Mesendoderm (in vitro differentiated cells): ENCODE results near the gene DNAJC4. TPM values are rescaled to one million over a fixed set of nuclear protein-coding genes. Genes with fewer than 3 reads are reported as not detected.

Experiments used
- DNase-seq: peaks from one replicate; pipeline ENCODE4 v3.0.0; 2013
- H2AK5ac ChIP-seq: 2 replicates; pipeline ENCODE4 v1.6.1; 2013; ENCODE audit warnings: low read length, inconsistent platforms
- H2BK120ac ChIP-seq: 2 replicates; pipeline ENCODE4 v1.6.1; 2013; ENCODE audit warnings: low read depth, mild to moderate bottlenecking, low read length, moderate library complexity, mixed read lengths
- H2BK15ac ChIP-seq: replicated peaks from 2 replicates; pipeline ENCODE4 v1.6.1; 2013; ENCODE audit warnings: low read depth, mild to moderate bottlenecking, moderate library complexity
- H2BK5ac ChIP-seq: 2 replicates; pipeline ENCODE4 v1.6.1; 2013; ENCODE audit warnings: low read length, inconsistent platforms
- H3K18ac ChIP-seq: 2 replicates; pipeline ENCODE4 v1.6.1; 2013; ENCODE audit warnings: mild to moderate bottlenecking, low read length, mixed read lengths
- H3K23ac ChIP-seq: one replicate; pipeline ENCODE4 v1.6.1; 2013; ENCODE audit warnings: low read length
- H3K27ac ChIP-seq: 2 replicates; pipeline ENCODE4 v1.5.1; 2013; ENCODE audit warnings: low read depth, mild to moderate bottlenecking, inconsistent platforms, low read length, moderate library complexity
- H3K27me3 ChIP-seq: 2 replicates; pipeline ENCODE4 v1.6.1; 2013; ENCODE audit warnings: low read length, control low read depth, mild to moderate bottlenecking, inconsistent platforms; ENCODE audit not compliant: insufficient read depth, poor library complexity
- H3K36me3 ChIP-seq: 2 replicates; pipeline ENCODE4 v1.6.1; 2013; ENCODE audit warnings: low read length, inconsistent platforms; ENCODE audit not compliant: control insufficient read depth, insufficient read depth
- H3K4ac ChIP-seq: one replicate; pipeline ENCODE4 v1.6.1; 2013; ENCODE audit warnings: low read depth, mild to moderate bottlenecking, low read length, moderate library complexity
- H3K4me1 ChIP-seq: 2 replicates; pipeline ENCODE4 v1.6.1; 2013; ENCODE audit warnings: low read depth, low read length, inconsistent platforms; ENCODE audit not compliant: control insufficient read depth
- H3K4me2 ChIP-seq: 2 replicates; pipeline ENCODE4 v1.6.1; 2013; ENCODE audit warnings: low read length
- H3K4me3 ChIP-seq: 2 replicates; pipeline ENCODE4 v1.5.1; 2013; ENCODE audit warnings: mild to moderate bottlenecking, low read length
- H3K56ac ChIP-seq: one replicate; pipeline ENCODE4 v1.6.1; 2013; ENCODE audit warnings: low read length
- H3K79me1 ChIP-seq: 2 replicates; pipeline ENCODE4 v1.6.1; 2013; ENCODE audit warnings: low read length, inconsistent platforms
- H3K79me2 ChIP-seq: 2 replicates; pipeline ENCODE4 v1.6.1; 2013; ENCODE audit warnings: mild to moderate bottlenecking, low read length; ENCODE audit not compliant: control insufficient read depth, insufficient read depth
- H3K9ac ChIP-seq: 2 replicates; pipeline ENCODE4 v1.6.1; 2013; ENCODE audit warnings: low read length, inconsistent platforms
- H4K5ac ChIP-seq: one replicate; pipeline ENCODE4 v1.6.1; 2013; ENCODE audit warnings: low read length
- H4K8ac ChIP-seq: one replicate; pipeline ENCODE4 v1.6.1; 2013; ENCODE audit warnings: low read depth, mild to moderate bottlenecking, control low read depth, low read length, moderate library complexity
- WGBS: extraction: QIAGEN DNeasy Blood & Tissue Kit; methylation state at CpG from one replicate; pipeline ENCODE4 v1.1.7; 2013; ENCODE audit warnings: low lambda C conversion rate, missing lambda C conversion rate; ENCODE audit not compliant: insufficient coverage; ENCODE audit errors: extremely low coverage; 5-methylcytosine and 5-hydroxymethylcytosine counted together
- polyA plus RNA-seq, 2 experiments: library from polyadenylated mRNA; stranded (reverse); fragments of 200-250 nt; gene quantifications; one replicate each; pipeline ENCODE4 v1.2.3, GENCODE V29; 2013

Gene DNAJC4
- 10.4 TPM for polyA plus RNA-seq (2013, experiment 1 of 2)
- polyA plus RNA-seq (2013, experiment 2 of 2): 11.5 TPM

- Histone ChIP-seq H3K27ac (peak within 1 kb of the TSS; percentile 44), H3K36me3 (no peaks in the 10 kb centered on the region), H4K5ac (no peak within 1 kb of the TSS), H3K4me2 (peak within 1 kb of the TSS; percentile 96), H3K4me1 (peaks cover 6% of the 10 kb centered on the region), H2AK5ac (no peak within 1 kb of the TSS), H2BK120ac (no peak within 1 kb of the TSS), H3K79me1 (peaks cover 4% of the 10 kb centered on the region), H2BK15ac (no peak within 1 kb of the TSS), H4K8ac (no peak within 1 kb of the TSS), H3K4ac (no peak within 1 kb of the TSS), H3K23ac (no peak within 1 kb of the TSS), H3K27me3 (no peaks in the 10 kb centered on the region), H2BK5ac (peak within 1 kb of the TSS; percentile 67), H3K4me3 (peak within 1 kb of the TSS; percentile 79), H3K56ac (peak within 1 kb of the TSS; percentile 93), H3K18ac (peak within 1 kb of the TSS; percentile 70), H3K9ac (peak within 1 kb of the TSS; percentile 91), H3K79me2 (no peaks in the 10 kb centered on the region)
- DNase-seq: peak; percentile 97
- no CpG with 5 or more reads among the region's 62 CpGs for WGBS
These were observed at the start of gene DNAJC4 for GRCh38 chr11:64230171-64230984. DNAJC4 (plus strand) TSS chr11:64230548; CDS start chr11:64230855, 307 bp downstream.

DNA sequence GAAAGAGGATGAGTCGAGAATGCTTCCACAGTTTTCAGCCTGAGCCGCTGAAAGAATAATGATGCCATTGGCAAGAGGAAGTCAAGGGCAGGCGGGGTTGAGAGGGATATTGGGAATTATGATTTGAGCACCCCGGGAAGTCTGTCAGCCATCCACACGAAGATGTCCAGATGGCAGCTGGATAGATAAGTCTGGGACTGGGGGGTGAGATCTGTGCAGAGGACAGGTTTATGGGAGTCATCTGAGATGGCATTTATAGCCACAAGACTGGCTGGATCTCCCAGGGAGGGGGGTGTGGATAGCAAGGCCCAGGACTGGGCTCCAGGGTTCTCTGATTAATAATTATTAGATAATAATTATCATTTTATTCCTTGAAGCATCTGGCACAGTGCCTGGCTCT lies 49.5 kb upstream of the DNAJC4 start:
- no CpG with 5 or more reads among the region's 5 CpGs for WGBS
- no peak overlapping the region for H2AK5ac ChIP-seq
- no peak overlapping the region for H4K5ac ChIP-seq
- no peaks in the 10 kb centered on the region for H3K27me3 ChIP-seq
- no peak overlapping the region for H3K56ac ChIP-seq
- H3K79me2 ChIP-seq: peaks cover 2% of the 10 kb centered on the region
- H3K9ac ChIP-seq: no peak overlapping the region
- DNase-seq: no peak
- H3K18ac ChIP-seq: no peak overlapping the region
- no peak overlapping the region for H4K8ac ChIP-seq
- no peak overlapping the region for H3K23ac ChIP-seq
- no peak overlapping the region for H3K4me2 ChIP-seq
- no peak overlapping the region for H3K4me3 ChIP-seq
- H3K4me1 ChIP-seq: no peaks in the 10 kb centered on the region
- no peak overlapping the region for H2BK15ac ChIP-seq
- H3K4ac ChIP-seq: no peak overlapping the region
- H2BK5ac ChIP-seq: no peak overlapping the region
- H3K79me1 ChIP-seq: peaks cover 8% of the 10 kb centered on the region
- no peak overlapping the region for H2BK120ac ChIP-seq
- H3K36me3 ChIP-seq: no peaks in the 10 kb centered on the region
- no peak overlapping the region for H3K27ac ChIP-seq

- no peak overlapping the region for H2BK120ac ChIP-seq
- peak overlapping the region; percentile 66 for H3K56ac ChIP-seq
- no peak overlapping the region for H2BK15ac ChIP-seq
- H3K4me2 ChIP-seq: no peak overlapping the region
- H3K9ac ChIP-seq: peak overlapping the region; percentile 36
- H3K36me3 ChIP-seq: no peaks in the 10 kb centered on the region
- H3K23ac ChIP-seq: no peak overlapping the region
- H4K8ac ChIP-seq: no peak overlapping the region
- WGBS: no CpG with 5 or more reads among the region's 17 CpGs
- no peak overlapping the region for H4K5ac ChIP-seq
- peaks cover 2% of the 10 kb centered on the region for H3K79me2 ChIP-seq
- no peak overlapping the region for H3K18ac ChIP-seq
- H2AK5ac ChIP-seq: no peak overlapping the region
- H3K4ac ChIP-seq: no peak overlapping the region
- H3K4me1 ChIP-seq: no peaks in the 10 kb centered on the region
- no peak overlapping the region for H2BK5ac ChIP-seq
- H3K27ac ChIP-seq: no peak overlapping the region
- peaks cover 8% of the 10 kb centered on the region for H3K79me1 ChIP-seq
- peak; percentile 88 for DNase-seq
- H3K27me3 ChIP-seq: no peaks in the 10 kb centered on the region
- H3K4me3 ChIP-seq: no peak overlapping the region
These were observed 48.6 kb upstream of the DNAJC4 start for GRCh38 chr11:64181506-64182411.

DNA sequence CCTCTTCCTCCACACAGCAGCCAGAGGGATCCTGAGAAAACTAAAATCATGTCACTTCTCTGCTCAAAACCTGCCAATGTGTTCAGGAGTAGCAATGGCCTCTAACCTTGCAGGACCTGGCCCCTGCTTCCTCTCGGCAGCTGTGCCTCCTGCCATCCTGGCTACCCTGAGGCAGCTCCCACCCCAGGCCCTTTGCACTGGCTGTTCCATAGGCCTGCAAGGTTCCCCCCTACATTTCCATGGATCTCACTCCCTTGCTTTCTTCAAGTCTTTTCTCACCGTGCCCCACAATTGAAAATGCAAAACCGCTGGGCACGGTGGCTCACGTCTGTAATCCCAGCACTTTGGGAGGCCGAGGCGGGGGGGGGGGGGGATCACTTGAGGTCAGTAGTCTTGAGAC lies 46.5 kb upstream of the DNAJC4 start:
- Histone ChIP-seq H3K36me3 (peaks cover 4% of the 10 kb centered on the region), H2BK120ac (no peak overlapping the region), H2BK15ac (no peak overlapping the region), H3K18ac (no peak overlapping the region), H3K4me1 (no peaks in the 10 kb centered on the region), H3K4ac (no peak overlapping the region), H3K4me3 (no peak overlapping the region), H4K8ac (no peak overlapping the region), H4K5ac (no peak overlapping the region), H3K9ac (peak overlapping the region; percentile 34), H3K23ac (no peak overlapping the region), H3K79me1 (peaks cover 10% of the 10 kb centered on the region), H2AK5ac (no peak overlapping the region), H3K79me2 (peaks cover 2% of the 10 kb centered on the region), H3K27ac (no peak overlapping the region), H3K27me3 (no peaks in the 10 kb centered on the region), H3K4me2 (no peak overlapping the region), H3K56ac (peak overlapping the region; percentile 42), H2BK5ac (no peak overlapping the region)
- no CpG with 5 or more reads among the region's 7 CpGs for WGBS
- DNase-seq: no peak

GRCh38 chr11:64185175-64185692 lies 45.1 kb upstream of the DNAJC4 start:
- WGBS: no CpG with 5 or more reads among the region's 52 CpGs
- H4K5ac ChIP-seq: no peak overlapping the region
- peak overlapping the region; percentile 69 for H2BK5ac ChIP-seq
- peaks cover 11% of the 10 kb centered on the region for H3K79me2 ChIP-seq
- DNase-seq: peak; percentile 91
- H4K8ac ChIP-seq: no peak overlapping the region
- H3K23ac ChIP-seq: peak overlapping the region; percentile 10
- peak overlapping the region; percentile 95 for H3K9ac ChIP-seq
- peak overlapping the region; percentile 98 for H3K56ac ChIP-seq
- H3K4me1 ChIP-seq: no peaks in the 10 kb centered on the region
- peak overlapping the region; percentile 15 for H2AK5ac ChIP-seq
- H2BK120ac ChIP-seq: no peak overlapping the region
- H2BK15ac ChIP-seq: no peak overlapping the region
- peak overlapping the region; percentile 84 for H3K18ac ChIP-seq
- H3K27me3 ChIP-seq: no peaks in the 10 kb centered on the region
- H3K27ac ChIP-seq: peak overlapping the region; percentile 88
- peak overlapping the region; percentile 94 for H3K4ac ChIP-seq
- peaks cover 10% of the 10 kb centered on the region for H3K79me1 ChIP-seq
- H3K36me3 ChIP-seq: peaks cover 4% of the 10 kb centered on the region
- H3K4me3 ChIP-seq: peak overlapping the region; percentile 50
- peak overlapping the region; percentile 80 for H3K4me2 ChIP-seq
